Lower leg skin (tissue), 3 donors: ENCODE results near the gene UGT1A1.

Source experiments
- CTCF ChIP-seq, 3 donors: fragments of 450-650 bp; IDR thresholded peaks; one replicate each; pipeline ENCODE4 v1.5.1; 2016; ENCODE audit warnings: antibody characterized with exemption in 3 of 3, mild to moderate bottlenecking in 3 of 3, moderate library complexity in 2 of 3
- POLR2A ChIP-seq, 2 donors: fragments of 450-650 bp; IDR thresholded peaks; one replicate each; pipeline ENCODE4 v1.6.1; 2016 to 2017; ENCODE audit warnings: antibody characterized with exemption in 2 of 2, mild to moderate bottlenecking in 1 of 2, moderate library complexity in 1 of 2

- no peak for TF ChIP-seq POLR2A (IDR thresholded peaks at IDR 0.05)
- TF ChIP-seq CTCF (IDR thresholded peaks at IDR 0.05) = no peak
These were observed 48.2 kb downstream of the UGT1A1 start for GRCh38 chr2:233807966-233808935.
